ENCODE measurements around the gene ITPKC.
"Not testable (repeated sequence)": the region's sequence is repeated elsewhere in the genome, so short reads cannot be mapped to it uniquely, and the experiment has no call there.

The ITPKC gene

GRCh38 chr19:40742477-40742876 is 25.6 kb downstream of the ITPKC start:
- no peak for DNase-seq

GRCh38 chr19:40742886-40743285 is 26.0 kb downstream of the ITPKC start:
- no peak for DNase-seq

- DNase-seq, result no peak
Observed at GRCh38 chr19:40743926-40744325, 27.0 kb downstream of the ITPKC start.

GRCh38 chr19:40744554-40745401 is 27.9 kb downstream of the ITPKC start:
- DNase-seq, result no peak

- DNase-seq, result no peak
Observed at GRCh38 chr19:40745402-40745780, 28.5 kb downstream of the ITPKC start.

GRCh38 chr19:40747536-40747935 is 30.6 kb downstream of the ITPKC start:
- DNase-seq, result no peak

GRCh38 chr19:40750058-40750873 is 33.4 kb downstream of the ITPKC start, which contains the start of gene ACTMAP:
TSS of gene ACTMAP (minus strand) at chr19:40750477. CDS start at chr19:40749803, 674 bp downstream.
- peak; percentile 100 for DNase-seq

GRCh38 chr19:40750874-40751537 is 34.1 kb downstream of the ITPKC start, which contains the start of gene SNRPA:
TSS of gene SNRPA (plus strand) at chr19:40751203. CDS start at chr19:40751409, 206 bp downstream.
- peak; percentile 99 for DNase-seq

- DNase-seq, result peak; percentile 44
Observed at GRCh38 chr19:40752257-40752781, 35.4 kb downstream of the ITPKC start.

GRCh38 chr19:40754611-40755247 is 37.8 kb downstream of the ITPKC start:
- no peak for DNase-seq

- no peak for DNase-seq
Observed at GRCh38 chr19:40755248-40755624, 38.3 kb downstream of the ITPKC start.

GRCh38 chr19:40755791-40756190 is 38.9 kb downstream of the ITPKC start:
- DNase-seq, result no peak

GRCh38 chr19:40756502-40757110 is 39.7 kb downstream of the ITPKC start:
- no peak for DNase-seq

GRCh38 chr19:40758491-40758890 is 41.6 kb downstream of the ITPKC start:
- DNase-seq, result no peak

- no peak for DNase-seq
Observed at GRCh38 chr19:40759352-40759751, 42.4 kb downstream of the ITPKC start.

GRCh38 chr19:40762754-40763470 is 46.0 kb downstream of the ITPKC start:
- DNase-seq, result no peak

- no peak for DNase-seq
Observed at GRCh38 chr19:40763526-40763925, 46.6 kb downstream of the ITPKC start.

- DNase-seq, result no peak
Observed at GRCh38 chr19:40763963-40764362, 47.1 kb downstream of the ITPKC start.

GRCh38 chr19:40766385-40766784 is 49.5 kb downstream of the ITPKC start:
- DNase-seq, result not testable (repeated sequence)

- no peak for DNase-seq
Observed at GRCh38 chr19:40768869-40769268, 52.0 kb downstream of the ITPKC start.
